Mesenchymal stem cell (in vitro differentiated cells and primary cell): ENCODE results near the gene TM7SF2.

Experiments
- DNase-seq: peaks from one replicate; pipeline ENCODE4 v3.0.0-alpha.2; 2013
- H2AFZ ChIP-seq: one replicate; pipeline ENCODE4 v1.6.1; 2013; ENCODE audit warnings: low read depth, mild to moderate bottlenecking, control low read depth, inconsistent platforms, low read length, moderate library complexity
- H2AK5ac ChIP-seq: 2 replicates; pipeline ENCODE4 v1.6.1; 2013; ENCODE audit warnings: low read length, moderate library complexity, mild to moderate bottlenecking, inconsistent platforms; ENCODE audit not compliant: severe bottlenecking
- H2BK120ac ChIP-seq: one replicate; pipeline ENCODE4 v1.6.1; 2013; ENCODE audit warnings: low read depth, mild to moderate bottlenecking, inconsistent platforms, low read length, moderate library complexity
- H2BK12ac ChIP-seq, 2 experiments: one replicate each; pipeline ENCODE4 v1.6.1; 2013; ENCODE audit warnings: inconsistent platforms in 2 of 2, low read length in 2 of 2, mild to moderate bottlenecking in 2 of 2, moderate library complexity in 2 of 2, control low read depth in 1 of 2
- H2BK15ac ChIP-seq: one replicate; pipeline ENCODE4 v1.6.1; 2013; ENCODE audit warnings: mild to moderate bottlenecking, low read depth, inconsistent platforms; ENCODE audit not compliant: poor library complexity, severe bottlenecking
- H2BK5ac ChIP-seq: 2 replicates; pipeline ENCODE4 v1.6.1; 2013; ENCODE audit warnings: low read depth, mild to moderate bottlenecking, low read length, control low read depth, inconsistent platforms; ENCODE audit not compliant: poor library complexity, severe bottlenecking
- H3K14ac ChIP-seq, 2 experiments: one replicate each; pipeline ENCODE4 v1.6.1; 2013; ENCODE audit warnings: inconsistent platforms in 2 of 2, low read length in 2 of 2, control low read depth in 1 of 2, mild to moderate bottlenecking in 1 of 2, moderate library complexity in 1 of 2
- H3K18ac ChIP-seq, 2 experiments: one replicate each; pipeline ENCODE4 v1.6.1; 2013; ENCODE audit warnings: inconsistent platforms in 2 of 2, low read length in 2 of 2, control low read depth in 1 of 2, low read depth in 1 of 2, mild to moderate bottlenecking in 1 of 2
- H3K23ac ChIP-seq, 2 experiments: one replicate each; pipeline ENCODE4 v1.6.1; 2013; ENCODE audit warnings: inconsistent platforms in 2 of 2, low read length in 2 of 2, mild to moderate bottlenecking in 2 of 2, moderate library complexity in 2 of 2, control low read depth in 1 of 2
- H3K27ac ChIP-seq: 2 replicates; pipeline ENCODE4 v1.5.1; 2013; ENCODE audit warnings: mild to moderate bottlenecking, moderate library complexity, low read length, control low read depth, inconsistent platforms; ENCODE audit not compliant: poor library complexity, severe bottlenecking
- H3K27me3 ChIP-seq, 2 experiments: 2 replicates each; pipeline versions ENCODE4 v1.6.1 to v1.7.0; 2013; ENCODE audit warnings: low read length in 2 of 2, mild to moderate bottlenecking in 2 of 2, moderate library complexity in 2 of 2, control low read depth in 1 of 2, inconsistent platforms in 1 of 2; ENCODE audit not compliant: control insufficient read depth in 1 of 2, insufficient read depth in 1 of 2
- H3K36me3 ChIP-seq, 2 experiments: 2 replicates each; pipeline versions ENCODE4 v1.6.1 to v1.7.0; 2013; ENCODE audit warnings: low read length in 2 of 2, control low read depth in 1 of 2, inconsistent platforms in 1 of 2, low read depth in 1 of 2, mild to moderate bottlenecking in 1 of 2; ENCODE audit not compliant: insufficient read depth in 2 of 2, control insufficient read depth in 1 of 2
- H3K4ac ChIP-seq, 2 experiments: one replicate each; pipeline ENCODE4 v1.6.1; 2013; ENCODE audit warnings: inconsistent platforms in 2 of 2, low read length in 2 of 2, mild to moderate bottlenecking in 2 of 2, moderate library complexity in 2 of 2, control low read depth in 1 of 2, low read depth in 1 of 2
- H3K4me1 ChIP-seq: 2 replicates; pipeline ENCODE4 v1.6.1; 2013; ENCODE audit warnings: low read depth, low read length, control low read depth; ENCODE audit not compliant: control insufficient read depth, insufficient read depth
- H3K4me2 ChIP-seq: 2 replicates; pipeline ENCODE4 v1.6.1; 2013; ENCODE audit warnings: low read length, mild to moderate bottlenecking, inconsistent platforms; ENCODE audit not compliant: poor library complexity, severe bottlenecking
- H3K4me3 ChIP-seq, 2 experiments: 2 replicates each; pipeline versions ENCODE4 v1.5.1 to v1.7.0; 2013; ENCODE audit warnings: low read length in 2 of 2, mild to moderate bottlenecking in 2 of 2, control low read depth in 1 of 2, low read depth in 1 of 2; ENCODE audit not compliant: insufficient read depth in 1 of 2
- H3K79me1 ChIP-seq: replicated peaks from 2 replicates; pipeline ENCODE4 v1.6.1; 2013; ENCODE audit warnings: mild to moderate bottlenecking, control low read depth, low read length, inconsistent platforms; ENCODE audit not compliant: poor library complexity, severe bottlenecking
- H3K9ac ChIP-seq: 2 replicates; pipeline ENCODE4 v1.7.0; 2013; ENCODE audit warnings: mild to moderate bottlenecking, low read length, moderate library complexity
- H3K9me3 ChIP-seq: 2 replicates; pipeline ENCODE4 v1.7.0; 2013; ENCODE audit warnings: mild to moderate bottlenecking, low read length; ENCODE audit not compliant: control insufficient read depth
- H4K8ac ChIP-seq: one replicate; pipeline ENCODE4 v1.6.1; 2013; ENCODE audit warnings: inconsistent platforms, mild to moderate bottlenecking, low read length, moderate library complexity
- H4K91ac ChIP-seq: one replicate; pipeline ENCODE4 v1.6.1; 2013; ENCODE audit warnings: mild to moderate bottlenecking, low read length, inconsistent platforms
- WGBS: methylation state at CpG from one replicate; pipeline ENCODE4 v1.1.7; 2013; ENCODE audit warnings: mixed read lengths; 5-methylcytosine and 5-hydroxymethylcytosine counted together

Gene TM7SF2

GRCh38 chr11:65130631-65131416 lies 19.2 kb downstream of the TM7SF2 start:
- Histone ChIP-seq H3K79me1 (peaks cover 28% of the 10 kb centered on the region), H2AK5ac (no peak overlapping the region), H2AFZ (no peak overlapping the region), H3K23ac (no peak overlapping the region), H3K14ac (no peak overlapping the region), H3K18ac (no peak overlapping the region), H3K4ac (no peak overlapping the region), H3K36me3 (peaks cover 68 to 71% of the 10 kb centered on the region in 2 experiments), H3K4me3 (no peak overlapping the region), H3K4me2 (no peak overlapping the region), H3K27me3 (no peaks in the 10 kb centered on the region), H3K27ac (no peak overlapping the region), H4K8ac (no peak overlapping the region), H2BK12ac (no peak overlapping the region), H3K9me3 (no peaks in the 10 kb centered on the region), H3K9ac (no peak overlapping the region), H2BK120ac (no peak overlapping the region), H2BK15ac (no peak overlapping the region), H4K91ac (no peak overlapping the region), H3K4me1 (peaks cover 23% of the 10 kb centered on the region), H2BK5ac (no peak overlapping the region)
- 97% methylated on average over 19 of the region's 19 CpGs for WGBS
- DNase-seq: no peak

GRCh38 chr11:65131417-65131776 lies 19.7 kb downstream of the TM7SF2 start:
- Histone ChIP-seq H2BK5ac (no peak overlapping the region), H3K4ac (no peak overlapping the region), H4K8ac (no peak overlapping the region), H2BK120ac (no peak overlapping the region), H3K36me3 (peaks cover 62 to 65% of the 10 kb centered on the region in 2 experiments), H3K9me3 (no peaks in the 10 kb centered on the region), H3K18ac (no peak overlapping the region), H3K23ac (no peak overlapping the region), H2AK5ac (no peak overlapping the region), H4K91ac (no peak overlapping the region), H3K14ac (no peak overlapping the region), H2BK15ac (no peak overlapping the region), H3K27ac (no peak overlapping the region), H3K4me3 (no peak overlapping the region), H3K4me1 (peaks cover 23% of the 10 kb centered on the region), H2BK12ac (no peak overlapping the region), H3K27me3 (no peaks in the 10 kb centered on the region), H3K79me1 (peaks cover 28% of the 10 kb centered on the region), H3K4me2 (no peak overlapping the region), H2AFZ (no peak overlapping the region), H3K9ac (no peak overlapping the region)
- DNase-seq: no peak
- WGBS: 88% methylated on average over 3 of the region's 3 CpGs

DNA sequence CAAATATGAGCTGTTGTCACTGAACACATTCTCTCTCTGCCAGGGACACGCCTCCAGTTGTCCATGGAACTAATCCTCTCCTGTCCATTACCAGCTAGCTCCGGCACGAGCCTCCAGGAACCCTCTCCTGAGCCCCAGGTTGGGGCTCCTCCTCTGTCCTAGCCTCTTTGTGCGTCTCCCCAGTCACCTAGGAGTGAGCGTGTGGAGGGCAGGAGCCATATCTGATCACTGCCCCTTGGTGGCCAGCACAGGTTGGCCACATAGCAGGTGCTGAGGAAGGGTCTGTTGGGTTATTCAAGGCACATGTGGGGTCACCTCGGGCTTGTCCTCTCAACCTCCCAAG lies 20.2 kb downstream of the TM7SF2 start:
- H3K4ac ChIP-seq: no peak overlapping the region
- no peak overlapping the region for H4K8ac ChIP-seq
- no peak overlapping the region for H2BK15ac ChIP-seq
- H2AK5ac ChIP-seq: no peak overlapping the region
- DNase-seq: no peak
- no peak overlapping the region for H2BK120ac ChIP-seq
- peaks cover 57 to 60% of the 10 kb centered on the region in 2 experiments for H3K36me3 ChIP-seq
- H3K9ac ChIP-seq: peak overlapping the region; percentile 30
- no peak overlapping the region for H2AFZ ChIP-seq
- H3K79me1 ChIP-seq: peaks cover 26% of the 10 kb centered on the region
- no peak overlapping the region for H3K18ac ChIP-seq
- no peak overlapping the region for H3K14ac ChIP-seq
- H3K27me3 ChIP-seq: no peaks in the 10 kb centered on the region
- H2BK12ac ChIP-seq: no peak overlapping the region
- H3K4me3 ChIP-seq: no peak overlapping the region
- H3K27ac ChIP-seq: no peak overlapping the region
- H3K9me3 ChIP-seq: no peaks in the 10 kb centered on the region
- no peak overlapping the region for H2BK5ac ChIP-seq
- H3K4me2 ChIP-seq: no peak overlapping the region
- peaks cover 23% of the 10 kb centered on the region for H3K4me1 ChIP-seq
- H4K91ac ChIP-seq: no peak overlapping the region
- H3K23ac ChIP-seq: no peak overlapping the region
- WGBS: 96% methylated on average over 5 of the region's 6 CpGs

DNA sequence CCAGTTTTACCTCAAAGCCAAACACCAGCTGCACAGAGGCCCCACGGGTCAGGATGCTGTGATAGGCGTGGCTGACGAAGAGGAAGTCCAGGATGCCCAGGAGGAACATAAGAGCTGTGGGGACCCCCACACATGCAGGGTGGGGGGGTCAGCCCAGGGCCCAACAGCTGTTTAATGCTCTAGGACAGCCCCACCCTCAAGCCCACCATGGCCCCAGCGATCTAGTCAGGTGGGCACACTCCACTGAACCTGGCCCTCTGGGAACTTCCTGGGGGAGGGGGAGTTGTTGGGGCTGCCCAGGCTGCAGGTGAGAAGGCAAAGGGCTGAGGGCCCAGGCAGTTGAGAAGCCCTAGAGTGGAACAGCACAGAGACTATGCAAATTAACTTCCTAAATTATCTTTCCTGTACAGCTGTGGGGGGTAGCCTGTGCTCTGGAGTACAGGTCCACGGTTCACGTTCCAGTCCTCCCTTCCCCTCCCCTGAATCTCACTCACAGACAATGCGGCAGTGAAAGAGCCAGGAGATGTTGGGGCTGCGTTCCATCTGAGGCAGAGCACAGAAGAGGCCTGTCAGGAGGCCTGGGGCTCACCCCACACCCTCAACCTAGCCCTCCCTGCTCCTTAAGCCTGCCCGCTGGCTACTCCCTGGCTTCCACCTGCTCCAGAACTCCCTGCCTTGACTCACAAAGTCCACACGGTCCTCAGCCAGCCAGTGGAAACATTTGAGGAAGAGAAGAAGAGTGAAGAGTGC lies 20.7 kb downstream of the TM7SF2 start:
- H3K36me3 ChIP-seq: peaks cover 52 to 55% of the 10 kb centered on the region in 2 experiments
- no peak overlapping the region for H2AFZ ChIP-seq
- no peak overlapping the region for H3K18ac ChIP-seq
- H2BK15ac ChIP-seq: no peak overlapping the region
- no peak overlapping the region for H3K4ac ChIP-seq
- H4K91ac ChIP-seq: no peak overlapping the region
- H2BK5ac ChIP-seq: no peak overlapping the region
- H3K14ac ChIP-seq: no peak overlapping the region
- H2BK12ac ChIP-seq: no peak overlapping the region
- no peaks in the 10 kb centered on the region for H3K9me3 ChIP-seq
- H3K79me1 ChIP-seq: peaks cover 26% of the 10 kb centered on the region
- H2BK120ac ChIP-seq: no peak overlapping the region
- no peak overlapping the region for H3K4me2 ChIP-seq
- peak overlapping the region in 1 of 2 experiments; percentile 93 for H3K4me3 ChIP-seq
- H2AK5ac ChIP-seq: no peak overlapping the region
- H3K9ac ChIP-seq: peak overlapping the region; percentile 99
- no peak overlapping the region for H3K27ac ChIP-seq
- H3K27me3 ChIP-seq: no peaks in the 10 kb centered on the region
- DNase-seq: no peak
- 89% methylated on average over 8 of the region's 10 CpGs for WGBS
- H3K23ac ChIP-seq: no peak overlapping the region
- H4K8ac ChIP-seq: no peak overlapping the region
- H3K4me1 ChIP-seq: peaks cover 23% of the 10 kb centered on the region
